HG03039 (cell line): ENCODE results near the gene TYMP.

Source experiments
- ATAC-seq: cut with Tn5 transposase; IDR thresholded peaks from one replicate; pipeline ENCODE4 v1.9.1; 2021; ENCODE audit warnings: mild to moderate bottlenecking, moderate library complexity; ENCODE audit not compliant: unreplicated experiment

The TYMP gene

GRCh38 chr22:50485221-50486131, 44.3 kb downstream of the TYMP start:
- no peak for ATAC-seq

- ATAC-seq, result no peak
Measured at GRCh38 chr22:50483977-50484853, 45.6 kb downstream of the TYMP start.

GRCh38 chr22:50483556-50483955, 46.3 kb downstream of the TYMP start:
- no peak for ATAC-seq

GRCh38 chr22:50483106-50483505, 46.7 kb downstream of the TYMP start:
- ATAC-seq, result no peak

GRCh38 chr22:50482107-50483074, 47.4 kb downstream of the TYMP start:
- no peak for ATAC-seq

GRCh38 chr22:50481440-50482106, 48.2 kb downstream of the TYMP start, which contains the start of gene ADM2:
TSS of gene ADM2 (plus strand) at chr22:50481543. CDS start at chr22:50481848, 305 bp downstream.
- no peak for ATAC-seq

GRCh38 chr22:50481045-50481439, 48.8 kb downstream of the TYMP start:
- no peak for ATAC-seq

GRCh38 chr22:50479721-50480120, 50.1 kb downstream of the TYMP start:
- no peak for ATAC-seq

- ATAC-seq, result no peak
Measured at GRCh38 chr22:50477923-50478322, 51.9 kb downstream of the TYMP start.

- no peak for ATAC-seq
Measured at GRCh38 chr22:50476868-50477267, 52.9 kb downstream of the TYMP start.
